Fibroblast of skin of back (primary cell): ENCODE data around the gene GRK5.
A peak's percentile ranks its signal among the peaks of the same experiment; 100 is the strongest.

Source experiments
- DNase-seq: peaks from one replicate; pipeline ENCODE4 v3.0.0-alpha.2; 2013

The GRK5 gene

DNA sequence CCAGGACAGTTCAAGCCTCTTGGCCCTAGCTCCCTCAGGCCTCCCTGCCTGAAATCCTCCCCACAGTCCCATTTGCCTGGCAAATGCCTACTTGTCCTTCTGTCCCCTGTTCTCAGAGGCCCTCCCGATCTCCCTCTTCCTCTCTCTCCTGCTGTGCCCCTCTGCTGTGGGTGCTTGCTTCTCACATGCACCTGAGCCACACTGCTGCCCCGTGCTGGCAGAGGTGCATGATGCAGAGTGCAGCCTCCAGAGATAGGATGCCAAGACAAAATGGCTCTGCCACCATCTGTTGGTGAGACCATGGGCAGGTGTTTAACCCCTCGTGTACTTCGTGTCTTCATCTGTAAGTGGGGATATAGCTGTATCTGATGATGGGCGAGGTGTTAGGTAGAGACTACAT lies 176.8 kb downstream of the GRK5 start:
- no peak for DNase-seq

DNA sequence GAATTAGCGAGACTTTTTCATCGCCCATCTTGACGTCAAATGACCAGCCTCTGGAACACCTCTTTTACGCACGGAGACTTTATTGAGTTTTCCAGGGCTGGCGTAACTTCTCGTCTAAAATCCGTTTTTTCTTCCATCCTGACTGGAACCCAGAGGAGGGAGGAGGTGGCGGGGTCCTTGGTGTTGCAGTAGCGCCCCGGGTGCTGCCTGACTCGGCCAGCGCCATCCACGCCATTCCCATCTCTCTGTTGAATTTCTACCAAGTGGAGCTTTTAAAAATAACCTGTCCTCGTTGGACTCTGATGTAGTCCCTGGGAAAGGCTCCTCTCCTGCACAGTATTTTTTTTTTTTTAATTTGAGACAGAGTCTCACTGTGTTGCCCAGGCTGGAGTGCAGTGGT lies 179.3 kb downstream of the GRK5 start:
- no peak for DNase-seq

DNA sequence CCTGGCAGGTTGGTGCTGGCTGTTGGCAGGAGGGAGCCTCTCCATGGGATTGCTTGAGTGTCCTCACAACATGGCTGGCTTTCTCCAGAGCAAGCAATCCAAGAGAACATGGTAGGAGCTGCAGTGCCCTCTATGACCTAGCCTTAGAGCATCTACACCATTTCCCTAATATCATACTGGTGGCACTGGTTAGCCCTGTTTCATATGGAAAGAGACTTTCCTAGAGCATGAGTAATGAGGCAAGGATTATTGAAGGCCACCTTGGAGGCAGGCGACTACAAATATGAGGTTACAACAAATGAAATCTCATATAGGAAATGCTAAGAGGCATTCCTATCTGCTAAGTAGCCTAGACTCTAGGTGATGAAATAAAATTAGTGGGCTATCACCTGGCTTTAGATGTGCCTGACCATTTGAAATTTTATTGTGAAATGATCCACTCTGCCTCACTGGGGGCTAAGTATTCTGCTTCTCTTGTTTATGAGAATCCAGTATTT lies 181.5 kb downstream of the GRK5 start:
- no peak for DNase-seq

DNA sequence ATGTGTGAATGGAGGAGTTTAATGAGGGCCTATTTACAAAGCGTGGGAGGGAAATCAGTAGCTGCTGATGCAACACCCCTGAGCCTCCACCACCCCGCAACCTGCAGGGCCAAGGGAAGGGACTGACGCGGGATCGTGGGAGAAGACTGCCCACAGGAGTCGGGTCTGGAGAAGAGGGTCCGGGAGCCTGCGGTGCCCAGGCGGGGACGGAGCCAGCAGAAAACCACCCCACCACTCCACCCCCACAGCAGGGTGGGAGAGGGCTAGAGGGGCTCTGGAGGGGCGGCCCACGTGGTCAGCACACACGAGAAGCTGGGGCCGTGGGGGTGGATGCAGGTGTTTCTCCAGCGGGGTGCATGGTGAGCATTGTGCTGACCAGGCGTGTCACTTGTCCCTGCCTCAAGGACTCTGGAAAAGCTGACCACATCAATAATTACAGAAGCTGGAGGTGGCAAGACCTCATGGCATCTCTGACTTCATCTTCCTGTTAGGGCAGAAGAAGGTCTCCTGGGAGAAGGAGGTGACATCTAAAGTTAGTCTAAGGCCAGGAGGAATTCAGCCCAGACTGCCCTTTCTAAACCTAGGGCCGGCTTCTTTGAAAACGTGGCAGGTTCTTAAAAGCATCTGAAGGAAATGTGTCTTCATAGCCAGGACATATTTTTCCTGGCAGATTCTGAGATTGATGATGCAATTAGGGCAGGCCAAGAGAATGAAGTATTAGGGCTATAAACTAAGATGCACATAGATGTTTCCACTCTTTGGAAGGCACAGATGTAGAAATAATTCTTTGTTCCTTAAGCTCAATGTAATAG lies 184.3 kb downstream of the GRK5 start:
- DNase-seq = peak; percentile 34

DNA sequence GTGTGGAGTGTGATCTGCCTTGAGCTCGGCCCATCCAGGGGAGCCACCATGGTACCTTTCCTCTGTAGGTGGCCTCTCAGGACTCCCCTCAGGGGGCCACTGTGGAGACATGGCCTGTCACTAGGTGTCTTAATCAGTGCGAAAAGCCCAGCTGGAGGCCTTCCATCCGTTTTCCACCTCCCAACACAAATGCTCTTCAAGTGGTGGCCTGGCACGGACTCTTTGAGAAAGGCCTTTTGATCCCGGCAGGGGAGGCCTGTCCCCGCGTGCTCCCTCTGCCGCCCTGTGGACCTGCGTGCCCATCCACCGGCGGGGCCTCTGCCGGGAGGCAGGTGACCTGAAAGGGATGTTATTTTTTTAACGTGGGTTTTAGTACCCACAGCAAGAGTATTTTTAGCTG lies 185.6 kb downstream of the GRK5 start:
- no peak for DNase-seq

DNA sequence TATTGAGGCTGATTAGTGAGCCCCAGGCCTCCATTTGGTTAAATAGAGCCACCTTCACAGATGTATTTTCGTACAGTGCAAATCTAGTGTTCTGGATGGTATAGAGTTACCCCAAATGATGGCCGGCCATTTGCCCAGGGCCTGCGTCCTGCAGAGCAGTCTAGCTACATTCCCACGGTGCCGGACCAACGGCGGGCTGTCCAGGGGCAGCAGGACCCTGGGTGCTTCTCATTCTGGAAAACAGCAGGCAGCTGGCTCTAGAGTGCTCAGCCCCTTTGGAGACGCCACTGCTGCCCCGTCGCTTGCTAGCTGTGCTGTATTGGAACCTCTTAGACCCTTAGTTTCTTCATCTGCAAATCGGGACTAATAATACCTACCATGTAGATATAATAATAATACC lies 186.1 kb downstream of the GRK5 start:
- DNase-seq = no peak

DNA sequence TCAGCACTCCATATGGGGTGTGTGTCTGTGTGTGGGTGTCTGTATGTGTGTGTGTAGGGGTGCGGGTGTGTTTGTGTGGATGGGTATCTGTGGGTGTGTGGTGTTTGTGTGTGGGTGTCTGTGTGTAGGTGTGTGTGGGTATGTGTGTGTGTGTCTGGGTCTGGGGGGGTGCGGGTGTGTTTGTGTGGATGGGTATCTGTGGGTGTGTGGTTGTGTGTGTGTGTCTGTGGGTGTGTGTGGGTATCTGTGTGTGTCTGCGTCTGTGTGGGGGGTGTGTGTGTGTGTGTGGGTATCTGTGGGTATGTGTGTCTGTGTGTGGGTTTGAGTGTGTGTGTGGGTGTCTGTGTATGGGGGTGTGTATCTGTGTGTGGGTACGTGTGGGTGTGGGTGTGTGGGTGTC lies 186.5 kb downstream of the GRK5 start:
- no peak for DNase-seq

DNA sequence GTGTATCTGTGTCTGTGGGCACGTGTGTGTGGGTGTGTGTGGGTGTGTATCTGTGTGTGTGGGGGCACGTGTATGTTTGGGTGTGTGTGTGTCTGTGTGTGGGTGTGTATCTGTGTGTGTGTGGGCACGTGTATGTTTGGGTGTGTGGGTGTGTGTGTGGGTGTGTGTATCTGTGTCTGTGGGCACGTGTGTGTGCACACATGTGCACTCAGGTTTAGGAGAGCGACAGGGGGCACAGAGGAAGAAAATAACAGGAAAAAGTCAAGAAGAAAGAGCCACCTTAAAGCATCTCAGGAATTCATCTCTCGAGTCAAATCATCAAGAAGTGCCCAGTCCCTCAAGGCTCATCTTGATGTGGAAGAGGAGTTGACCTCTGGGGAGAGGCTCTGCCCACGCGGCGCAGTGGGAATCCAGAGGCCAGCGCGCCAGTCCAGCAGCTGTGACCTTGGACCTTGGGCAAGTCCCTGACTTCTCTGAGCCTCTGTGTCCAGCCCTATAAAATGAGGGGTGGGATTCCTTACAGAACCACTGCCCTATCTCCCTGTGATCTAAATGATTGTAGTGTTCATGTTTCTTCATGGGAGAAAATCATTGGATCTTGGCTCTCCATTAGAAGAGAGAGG lies 187.4 kb downstream of the GRK5 start:
- DNase-seq = no peak

DNA sequence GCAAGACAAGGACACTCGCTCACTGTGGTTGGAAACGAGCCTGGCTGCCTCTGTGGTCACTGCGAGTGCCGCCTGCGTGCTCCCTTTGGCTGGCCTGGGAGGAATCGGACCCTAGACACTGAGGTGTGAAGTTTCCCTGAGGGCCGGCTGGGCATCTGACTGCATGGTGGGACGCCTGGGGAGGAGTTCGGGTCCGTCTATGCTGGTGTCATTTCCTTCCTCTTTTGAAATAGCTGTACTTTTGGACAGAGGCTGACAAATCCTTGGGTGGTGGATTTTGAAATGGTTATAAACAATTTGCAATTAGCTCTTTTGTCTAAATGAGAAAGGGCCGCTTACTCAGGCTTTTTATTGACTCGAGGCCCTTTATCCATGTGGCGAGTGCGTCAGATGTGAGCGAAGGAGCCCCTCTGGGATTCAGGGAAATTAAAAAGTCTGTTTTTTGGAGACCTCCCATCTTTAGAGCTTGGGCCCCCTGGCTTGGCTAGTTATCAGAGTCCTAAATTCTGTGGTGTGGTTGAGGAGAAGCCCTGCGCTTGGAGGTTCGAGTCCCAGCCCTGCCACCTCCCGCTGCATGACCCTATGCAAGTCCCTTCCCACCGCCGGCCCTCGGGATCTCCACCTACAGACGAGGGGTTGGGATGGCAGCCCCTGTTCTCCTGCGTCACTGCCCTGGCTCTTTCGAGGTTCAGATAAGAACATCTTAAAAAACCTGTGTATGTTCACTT lies 188.1 kb downstream of the GRK5 start:
- DNase-seq = no peak

DNA sequence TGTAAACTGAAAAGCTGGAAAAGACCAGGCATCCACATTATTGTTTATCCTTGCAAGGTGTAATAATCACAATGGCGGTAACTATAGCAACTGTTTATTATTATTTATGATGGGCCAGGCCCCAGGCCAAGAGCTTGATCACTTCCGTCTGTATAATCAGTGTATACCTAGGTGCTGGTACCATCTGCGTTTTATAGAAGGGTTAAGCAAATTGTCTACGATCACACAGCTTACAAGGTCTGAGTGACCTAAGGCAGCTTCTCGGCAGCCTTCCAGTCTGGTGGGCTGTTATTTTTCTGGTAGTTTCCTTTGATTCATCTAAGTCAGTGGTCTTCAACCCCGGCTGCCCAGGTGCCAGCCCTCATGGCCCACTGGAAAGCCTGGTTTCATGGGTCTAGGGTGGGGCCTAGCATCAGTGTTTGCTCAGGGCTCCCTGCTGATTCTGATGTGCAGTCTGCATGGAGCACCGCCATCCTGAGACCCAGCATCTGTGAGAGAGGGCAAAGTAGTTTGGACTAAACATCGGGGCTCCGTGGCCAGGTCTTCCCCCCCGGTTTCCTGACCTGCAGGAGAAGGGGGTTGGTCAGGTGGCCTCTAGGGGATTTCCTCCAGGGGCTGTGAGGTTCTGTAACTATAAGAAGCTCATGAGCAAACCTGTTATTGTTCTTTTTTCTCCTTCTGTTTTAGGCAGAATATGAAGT lies 188.8 kb downstream of the GRK5 start:
- DNase-seq = no peak

DNA sequence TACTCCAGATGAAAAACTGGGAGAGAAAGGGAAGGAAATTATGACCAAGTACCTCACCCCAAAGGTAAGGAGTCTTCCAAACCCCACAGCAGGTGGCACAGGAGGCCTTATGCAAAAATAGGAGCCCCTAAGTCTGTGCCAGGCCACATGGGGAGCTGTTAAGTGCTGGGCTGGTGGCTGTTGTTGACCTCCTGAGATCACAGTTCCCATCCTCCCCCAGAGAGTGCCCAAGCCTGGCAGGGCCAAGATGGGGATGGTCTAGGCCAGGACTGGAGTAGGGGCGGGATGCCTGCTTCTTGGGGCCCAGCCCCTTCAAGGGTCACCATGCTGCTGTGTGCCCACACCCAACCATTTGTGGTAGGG lies 189.3 kb downstream of the GRK5 start:
- DNase-seq = no peak

DNA sequence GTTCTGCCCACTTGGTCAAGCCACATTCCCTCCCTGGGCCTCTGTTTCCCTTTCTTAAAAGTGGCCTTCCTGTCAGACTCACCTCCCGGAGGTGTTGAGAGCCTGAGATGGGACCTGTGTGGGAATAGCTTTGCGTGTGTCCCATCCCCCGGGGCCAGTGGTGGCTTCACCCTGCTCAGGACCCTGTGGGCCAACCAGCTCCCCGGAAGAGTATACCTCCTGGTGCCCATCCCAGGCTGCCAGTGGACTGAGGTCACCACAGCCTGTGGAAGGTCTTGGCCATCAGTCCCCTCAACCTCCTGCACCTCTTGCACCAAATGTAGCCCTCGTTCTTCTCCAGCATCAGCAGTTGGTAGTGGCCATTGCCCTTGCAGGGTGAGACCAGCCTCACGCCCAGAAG lies 190.0 kb downstream of the GRK5 start:
- no peak for DNase-seq

DNA sequence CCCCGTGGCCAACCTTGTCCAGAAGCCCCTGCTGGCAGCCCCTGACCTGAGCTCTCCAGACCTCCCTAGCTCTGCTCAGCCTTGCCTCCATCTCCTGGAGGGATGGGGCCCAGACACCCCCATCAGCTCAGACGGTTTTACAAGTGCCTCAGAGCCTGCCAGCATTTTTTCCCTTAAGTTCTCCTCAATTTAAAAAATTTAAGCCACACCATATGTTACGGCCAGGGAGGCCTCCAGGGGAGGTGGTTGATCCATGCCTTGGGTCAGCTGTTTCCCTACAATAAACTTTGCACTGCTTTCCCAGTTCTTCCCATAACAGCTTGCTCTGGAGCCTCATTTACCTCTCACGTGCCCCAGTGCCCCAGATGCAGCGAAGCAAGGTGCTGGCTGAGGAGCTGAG lies 191.6 kb downstream of the GRK5 start:
- no peak for DNase-seq

DNA sequence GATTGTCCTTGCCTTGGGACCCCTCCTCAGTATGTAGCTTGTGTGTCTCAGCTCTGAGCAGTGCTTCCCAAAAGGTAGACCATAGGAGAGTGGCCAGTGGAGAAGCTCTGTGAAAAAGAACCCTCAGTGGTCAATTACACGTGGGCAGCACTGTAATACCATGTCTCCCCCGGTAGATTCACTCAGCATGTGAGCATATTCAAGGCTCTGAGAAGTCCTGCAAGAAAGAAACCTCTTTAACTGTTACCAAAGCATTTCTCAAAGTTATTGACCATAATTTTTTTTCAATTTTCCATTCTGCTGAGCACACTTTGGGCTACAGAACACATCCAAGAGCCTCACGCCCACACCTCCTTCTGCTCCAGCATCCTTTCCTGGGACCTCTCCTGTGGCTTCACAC lies 192.1 kb downstream of the GRK5 start:
- DNase-seq = no peak

DNA sequence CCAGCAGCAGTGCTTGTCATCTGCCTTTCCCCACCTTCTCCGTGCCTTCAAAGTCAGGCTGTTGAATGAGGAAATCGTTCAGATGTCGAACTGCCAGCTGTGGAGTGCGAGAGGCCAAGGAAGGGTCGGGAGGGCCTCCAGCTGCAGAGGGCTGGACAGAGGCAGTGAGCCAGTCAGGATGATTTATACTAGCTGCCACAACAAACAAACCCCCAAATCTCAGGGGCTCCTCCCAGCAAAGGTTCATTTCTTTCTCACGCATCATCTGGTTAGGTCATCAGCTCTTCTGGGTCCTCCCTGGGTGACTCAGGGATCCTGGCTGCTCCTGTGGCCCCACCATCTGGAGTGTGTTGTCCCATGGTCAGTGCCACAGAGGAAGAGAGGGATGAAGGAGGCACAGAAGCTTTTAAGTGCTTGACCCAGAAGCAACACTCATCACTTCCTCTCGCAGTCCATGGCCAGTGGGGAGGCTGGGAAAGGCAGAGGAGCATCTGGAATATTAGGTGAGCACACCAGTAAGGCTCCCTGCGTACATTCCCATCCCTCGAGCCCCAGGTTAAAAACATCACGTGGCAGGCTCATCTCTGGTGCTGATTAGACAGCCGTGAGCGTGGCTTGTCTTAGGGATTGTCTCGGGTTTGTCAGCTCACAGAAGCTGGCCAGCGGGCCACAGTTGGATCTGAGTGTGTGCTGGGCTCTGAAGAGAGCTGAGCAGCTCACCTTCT lies 194.5 kb downstream of the GRK5 start:
- peak; percentile 98 for DNase-seq

DNA sequence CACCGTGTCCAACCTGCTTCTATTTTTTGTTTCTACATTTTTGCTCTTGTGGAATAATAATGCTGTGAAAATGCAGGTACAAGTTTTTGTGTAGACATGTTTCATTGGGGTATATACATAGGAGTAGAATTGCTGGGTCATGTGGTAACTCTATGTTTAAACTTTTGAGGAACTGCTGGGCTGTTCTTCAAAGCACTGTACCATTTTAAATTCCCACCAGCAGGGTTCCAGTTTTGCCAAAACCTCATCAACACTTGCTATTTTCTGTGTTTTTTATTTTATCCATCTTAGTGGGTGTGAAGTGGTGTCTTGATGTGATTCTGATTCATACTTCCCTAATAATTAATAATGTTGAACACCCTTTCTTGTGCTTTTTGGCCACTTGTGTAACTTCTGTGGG lies 196.6 kb downstream of the GRK5 start:
- DNase-seq = no peak

DNA sequence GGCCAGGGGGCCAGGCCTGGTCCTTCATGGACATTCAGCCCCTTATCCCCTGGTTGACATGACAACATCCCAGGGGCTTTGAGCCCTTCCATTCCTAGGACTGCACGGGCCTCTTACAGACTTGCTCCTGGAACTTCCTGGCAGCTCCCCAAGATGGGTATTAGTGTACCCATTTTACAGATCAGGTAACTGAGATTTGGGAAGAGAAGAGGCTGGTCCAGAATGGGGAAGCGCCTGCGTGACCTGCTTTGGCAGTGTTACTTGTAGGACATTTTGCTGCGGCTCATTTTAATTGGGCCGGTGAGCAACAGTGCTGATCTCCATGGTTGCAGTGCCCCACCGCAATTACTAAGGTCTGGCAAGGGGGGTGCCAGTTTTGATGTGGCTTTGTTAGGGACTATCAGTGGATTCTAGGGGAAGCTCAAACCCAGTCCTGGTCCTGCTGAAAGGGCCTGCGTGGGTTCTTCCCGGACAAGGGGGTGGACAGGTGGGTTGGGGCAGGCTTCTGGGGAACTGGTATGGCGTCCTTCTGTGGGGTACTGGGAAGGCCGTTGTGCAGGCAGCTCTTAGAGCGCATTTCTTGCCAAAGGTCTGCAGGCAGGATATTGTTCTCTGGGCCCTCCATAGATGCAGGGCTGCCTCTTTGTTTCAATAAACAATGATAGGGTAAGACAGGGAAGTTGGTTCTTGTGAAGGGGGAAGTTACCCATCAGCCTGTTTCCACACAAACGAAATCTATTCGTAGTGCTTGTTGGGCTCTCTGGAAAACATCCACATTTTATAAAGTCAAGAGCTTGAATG lies 197.5 kb downstream of the GRK5 start:
- DNase-seq = no peak

DNA sequence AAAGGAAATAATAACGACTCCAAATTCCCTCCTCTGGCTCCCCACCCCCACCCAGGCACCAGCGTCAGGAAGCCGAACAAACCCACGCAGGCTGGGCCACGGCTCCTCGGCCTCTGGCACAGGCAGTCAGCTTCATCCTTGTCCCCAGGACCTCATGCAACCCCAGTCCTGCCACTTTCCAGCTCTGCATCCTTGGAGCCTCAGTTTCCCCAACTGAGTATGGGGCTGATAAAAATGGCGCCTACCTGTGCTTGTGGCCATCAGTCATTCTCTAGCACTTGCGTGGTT lies 198.1 kb downstream of the GRK5 start:
- DNase-seq = no peak

DNA sequence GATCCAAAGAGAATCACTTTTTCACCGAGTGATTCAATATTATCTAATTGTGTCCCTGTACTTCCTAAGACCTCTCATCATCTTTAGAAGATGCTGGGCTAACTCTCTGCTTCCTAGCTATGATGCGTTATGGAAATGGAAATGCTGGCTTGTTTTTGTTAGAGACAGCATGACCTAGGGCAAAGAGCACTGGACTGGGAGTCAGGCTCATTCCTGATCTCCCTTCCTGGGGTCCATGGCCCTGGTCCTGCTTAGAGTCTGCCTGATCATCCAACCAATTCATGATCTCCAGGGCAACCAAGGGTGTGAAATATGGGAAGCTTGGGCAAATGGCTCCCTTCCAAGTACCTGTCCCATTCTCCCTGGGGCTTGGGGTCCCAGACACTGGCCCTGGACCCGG lies 198.8 kb downstream of the GRK5 start:
- DNase-seq = no peak

DNA sequence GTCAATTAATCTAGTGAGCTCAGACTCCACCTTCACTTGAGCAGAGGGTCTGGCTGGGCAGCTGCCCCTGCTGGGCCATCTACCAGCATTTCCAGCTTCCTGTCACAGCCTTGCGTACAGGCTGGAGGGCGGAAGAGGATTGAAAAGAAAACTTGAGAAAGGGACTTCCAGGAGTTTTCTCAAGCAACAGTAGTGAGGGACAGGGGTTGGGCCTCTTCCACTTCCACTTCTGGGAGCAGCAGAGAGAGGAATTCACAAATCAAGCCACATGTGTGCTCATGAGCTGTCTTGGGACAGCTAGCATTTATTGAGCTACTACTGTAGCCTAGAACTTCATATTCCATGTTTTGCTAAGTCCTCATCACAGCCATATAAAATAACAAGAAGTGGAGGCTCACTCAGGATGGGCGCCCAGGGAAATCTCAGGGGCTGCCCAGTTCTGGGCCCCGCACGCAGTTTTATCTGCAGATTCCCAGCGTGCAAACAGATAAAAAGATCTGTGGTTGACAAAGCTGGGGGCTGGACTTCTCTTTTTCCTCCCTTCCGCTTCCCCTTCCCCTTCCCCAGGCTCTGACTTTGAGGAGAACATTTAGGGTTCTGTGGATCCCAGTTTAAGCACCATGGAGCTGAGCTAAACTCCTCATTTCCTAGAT lies 199.4 kb downstream of the GRK5 start:
- no peak for DNase-seq

DNA sequence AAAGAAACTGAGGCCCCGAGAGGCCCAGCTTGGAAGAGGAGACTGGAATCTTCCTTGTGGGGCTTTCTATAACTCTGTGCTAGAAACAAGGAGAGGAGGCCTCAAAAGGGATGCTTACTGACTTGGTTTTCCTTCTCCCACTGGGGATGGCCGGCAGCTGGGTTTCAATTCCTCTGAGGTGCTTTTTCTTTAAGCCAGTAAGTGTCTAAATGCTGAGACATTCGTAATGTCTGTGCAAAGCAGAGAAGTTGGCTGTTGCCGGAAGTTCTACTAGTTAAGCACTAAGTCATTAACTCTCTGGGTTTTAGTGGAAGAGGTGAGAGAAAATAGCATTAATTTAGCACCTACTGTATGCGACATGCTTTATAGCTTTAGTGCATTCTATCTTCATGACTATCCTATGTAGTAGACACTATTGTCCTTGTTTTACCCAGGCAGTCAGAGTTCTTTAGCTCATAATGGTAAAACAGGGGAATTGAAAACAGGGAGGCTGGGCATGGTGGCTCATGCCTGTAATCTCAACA lies 199.9 kb downstream of the GRK5 start:
- no peak for DNase-seq
